Breast epithelium (tissue), 4 donors: ENCODE measurements around the gene PPM1H. TPM values are rescaled to one million over a fixed set of nuclear protein-coding genes. Genes with fewer than 3 reads are reported as not detected.

Experiments
- DNase-seq, 2 donors: peaks; one replicate each; pipeline ENCODE4 v3.0.0-alpha.2; 2019; ENCODE audit warnings: low spot score in 2 of 2
- H3K27ac ChIP-seq, 2 donors: fragments of 200-600 bp; sonication (generic) in 1 of 2; one replicate each; pipeline ENCODE4 v1.5.1; 2016 to 2019; ENCODE audit warnings: mild to moderate bottlenecking in 1 of 2
- H3K27me3 ChIP-seq, 2 donors: fragments of 200-600 bp; sonication (generic) in 1 of 2; one replicate each; pipeline versions ENCODE4 v1.5.1 to v1.6.0; 2017 to 2019; ENCODE audit warnings: control low read depth in 1 of 2, mild to moderate bottlenecking in 1 of 2
- H3K36me3 ChIP-seq: fragments of 200-600 bp; one replicate; pipeline ENCODE4 v1.5.1; 2019
- H3K4me1 ChIP-seq, 2 donors: fragments of 200-600 bp; sonication (generic); one replicate each; pipeline ENCODE4 v1.5.1; 2016 to 2019; ENCODE audit warnings: control low read depth in 1 of 2
- H3K4me3 ChIP-seq, 3 donors: fragments of 200-600 bp; sonication (generic); 1 replicate in 2 of 3; 2 replicates in 1 of 3; pipeline ENCODE4 v1.5.1; 2016 to 2019; ENCODE audit warnings: mild to moderate bottlenecking in 3 of 3, moderate library complexity in 2 of 3
- H3K9me3 ChIP-seq, 2 donors: fragments of 200-600 bp; sonication (generic) in 1 of 2; one replicate each; pipeline ENCODE4 v1.5.1; 2016 to 2019; ENCODE audit warnings: control low read depth in 1 of 2
- POLR2A ChIP-seq: fragments of 450-650 bp; IDR thresholded peaks from one replicate; pipeline ENCODE4 v1.6.1; 2016; ENCODE audit warnings: antibody characterized with exemption, mild to moderate bottlenecking, moderate library complexity
- POLR2AphosphoS5 ChIP-seq, 3 donors: sonication (generic); formaldehyde crosslinking; IDR thresholded peaks; one replicate each; pipeline ENCODE4 v1.6.1; 2017; ENCODE audit warnings: antibody characterized with exemption in 3 of 3
- intact Hi-C: fragments of 100-400 bp; cut with DNase I; formaldehyde crosslinking; loops from one replicate; pipeline ENCODE4 v1.15.1; 2023; ENCODE audit warnings: low total_unique reads
- total RNA-seq, 3 donors: library from RNA; depleted of rRNA; stranded (reverse); fragments of >200 nt; gene quantifications; one replicate each; pipeline ENCODE4 v1.1.0, GENCODE V29; 2016
- TF ChIP-seq, protein P1 (sequence below), 3 donors: fragments of 450-650 bp; IDR thresholded peaks; one replicate each; pipeline ENCODE4 v1.5.1; 2016 to 2017; ENCODE audit warnings: antibody characterized with exemption in 3 of 3, mild to moderate bottlenecking in 3 of 3, moderate library complexity in 3 of 3

The PPM1H gene
- total RNA-seq, 3 donors from 2014 or later: 2.2 to 15.4 (median 13.5) TPM

DNA sequence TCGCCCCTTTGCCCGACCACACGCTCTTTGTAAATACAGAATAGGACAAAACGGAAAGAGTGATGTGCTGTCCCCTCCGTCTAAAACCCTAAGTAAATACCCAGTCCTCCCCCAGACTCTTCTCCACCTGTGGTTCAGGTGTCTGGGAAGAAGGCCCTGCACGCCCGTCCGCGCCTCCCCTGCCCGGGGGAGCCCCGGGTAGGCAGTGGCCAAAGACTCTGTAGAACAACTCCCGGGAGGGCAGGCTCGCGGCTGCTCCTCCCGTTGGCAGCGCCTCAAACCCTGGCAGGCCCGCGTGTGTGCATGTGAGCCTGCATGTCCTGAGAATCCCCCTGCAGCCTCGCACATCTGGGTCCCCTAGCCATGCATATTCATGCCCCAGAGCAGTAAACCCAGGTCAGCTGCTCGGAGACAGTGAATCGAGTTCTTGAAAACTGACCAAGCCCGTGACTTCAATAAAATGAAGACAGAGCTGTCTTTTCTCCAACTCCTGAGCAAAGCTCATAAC, 302.5 kb downstream of the PPM1H start:
- Histone ChIP-seq H3K36me3 (no peaks in the 10 kb centered on the region), H3K9me3 (no peaks in the 10 kb centered on the region), H3K27ac (peak overlapping the region; percentile 90 to 94), H3K27me3 (no peaks in the 10 kb centered on the region), H3K4me3 (peak overlapping the region; percentile 48 to 75 (median 62)), H3K4me1 (peaks cover 0 to 9% of the 10 kb centered on the region in 2 donors)
- peak; percentile 31 to 54 for DNase-seq
- intact Hi-C loops: no loop called here
- TF ChIP-seq POLR2AphosphoS5 (IDR thresholded peaks at IDR 0.05): no peak

DNA sequence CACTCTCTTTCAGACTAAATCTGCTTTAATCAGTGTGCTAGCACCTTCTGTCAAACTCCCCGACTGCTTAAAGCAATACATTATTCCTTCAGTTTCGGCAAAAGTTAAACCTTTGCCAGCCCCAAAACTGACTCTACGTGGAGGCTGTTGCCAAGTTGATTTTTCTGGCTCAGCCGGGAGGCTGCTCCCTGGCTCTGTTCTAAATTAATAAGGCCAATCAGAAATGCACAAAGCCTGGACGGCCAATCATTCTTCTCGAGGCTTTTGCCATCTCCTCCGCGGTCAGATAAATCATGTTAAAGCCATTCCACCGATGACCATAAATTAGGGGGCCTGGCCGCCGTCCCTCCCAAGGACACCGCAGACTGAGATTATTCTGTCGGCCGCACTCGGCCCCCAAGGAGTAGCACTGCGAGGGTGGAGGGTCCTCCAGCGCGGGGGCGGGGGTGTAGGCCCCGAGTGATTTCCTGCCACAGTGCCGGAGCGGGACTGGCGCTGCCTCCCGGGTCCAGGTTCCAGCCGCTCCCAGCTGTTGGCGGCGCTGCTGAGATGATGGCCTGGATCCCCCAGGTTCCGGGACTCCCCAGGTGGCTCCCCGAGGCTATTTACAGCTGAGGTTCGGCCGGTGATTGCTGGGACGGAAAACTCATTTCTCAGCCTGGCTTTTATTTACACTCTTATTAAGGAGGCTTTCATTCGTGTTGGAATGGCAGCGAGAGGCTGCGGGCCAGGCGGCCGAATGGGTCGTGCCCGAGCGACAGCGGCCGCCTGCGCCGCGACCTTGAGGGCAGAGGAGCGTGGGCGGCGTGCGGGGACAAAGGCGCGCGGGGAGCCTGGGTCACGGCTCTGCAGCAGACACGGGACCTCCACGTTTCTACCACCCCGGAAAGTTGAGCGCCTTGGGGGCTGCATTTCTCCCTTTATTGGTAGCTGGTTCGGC, 303.2 kb downstream of the PPM1H start:
- no peaks in the 10 kb centered on the region for H3K9me3 ChIP-seq
- peak overlapping the region; percentile 90 to 94 for H3K27ac ChIP-seq
- no peaks in the 10 kb centered on the region for H3K27me3 ChIP-seq
- intact Hi-C loops: no loop called here
- H3K36me3 ChIP-seq: no peaks in the 10 kb centered on the region
- peak; percentile 69 to 74 for DNase-seq
- peaks cover 0 to 9% of the 10 kb centered on the region in 2 donors for H3K4me1 ChIP-seq
- peak; percentile 43 to 67 (median 45) for TF ChIP-seq POLR2AphosphoS5 (IDR thresholded peaks at IDR 0.05)
- TF ChIP-seq, protein P1, sequence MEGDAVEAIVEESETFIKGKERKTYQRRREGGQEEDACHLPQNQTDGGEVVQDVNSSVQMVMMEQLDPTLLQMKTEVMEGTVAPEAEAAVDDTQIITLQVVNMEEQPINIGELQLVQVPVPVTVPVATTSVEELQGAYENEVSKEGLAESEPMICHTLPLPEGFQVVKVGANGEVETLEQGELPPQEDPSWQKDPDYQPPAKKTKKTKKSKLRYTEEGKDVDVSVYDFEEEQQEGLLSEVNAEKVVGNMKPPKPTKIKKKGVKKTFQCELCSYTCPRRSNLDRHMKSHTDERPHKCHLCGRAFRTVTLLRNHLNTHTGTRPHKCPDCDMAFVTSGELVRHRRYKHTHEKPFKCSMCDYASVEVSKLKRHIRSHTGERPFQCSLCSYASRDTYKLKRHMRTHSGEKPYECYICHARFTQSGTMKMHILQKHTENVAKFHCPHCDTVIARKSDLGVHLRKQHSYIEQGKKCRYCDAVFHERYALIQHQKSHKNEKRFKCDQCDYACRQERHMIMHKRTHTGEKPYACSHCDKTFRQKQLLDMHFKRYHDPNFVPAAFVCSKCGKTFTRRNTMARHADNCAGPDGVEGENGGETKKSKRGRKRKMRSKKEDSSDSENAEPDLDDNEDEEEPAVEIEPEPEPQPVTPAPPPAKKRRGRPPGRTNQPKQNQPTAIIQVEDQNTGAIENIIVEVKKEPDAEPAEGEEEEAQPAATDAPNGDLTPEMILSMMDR (IDR thresholded peaks at IDR 0.05): peak in 2 of 3 donors; percentile 13 to 41
- no peak for TF ChIP-seq POLR2A
- H3K4me3 ChIP-seq: peak overlapping the region; percentile 48 to 75 (median 62)

DNA sequence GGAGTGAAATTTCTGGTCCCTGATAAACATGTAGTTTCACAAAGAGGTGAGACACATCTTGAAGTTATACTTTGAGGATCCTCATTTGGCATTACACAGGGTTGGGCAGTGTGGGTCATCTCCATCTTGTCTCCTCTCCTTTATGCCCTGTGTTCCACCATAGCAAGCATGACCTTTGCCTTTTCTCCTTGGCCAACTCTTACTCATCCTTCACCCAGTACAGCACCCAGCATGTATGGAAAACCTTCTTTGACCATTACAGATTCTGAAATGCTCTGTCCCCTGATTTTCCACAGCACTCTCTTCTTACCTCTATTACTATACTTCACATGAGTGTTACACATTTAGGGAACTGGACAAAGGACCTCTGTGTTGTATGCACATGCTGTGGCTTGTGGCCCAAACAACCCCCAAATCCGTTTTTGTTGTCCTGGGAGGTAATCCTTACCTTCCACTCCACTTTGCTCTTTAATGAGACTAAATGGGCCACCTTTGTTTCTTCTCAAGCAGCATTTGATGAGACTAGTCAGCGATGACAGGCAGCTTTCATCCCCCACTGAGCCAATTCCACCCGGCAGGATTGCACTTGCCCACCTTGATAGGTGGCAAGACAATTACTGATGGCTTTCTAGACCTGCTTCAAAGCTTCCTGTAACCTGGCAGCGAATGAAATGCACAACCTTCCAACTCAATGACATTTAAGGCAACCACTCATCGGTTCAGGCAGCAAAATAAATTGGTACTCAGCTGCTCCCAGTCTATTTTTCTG, 304.8 kb downstream of the PPM1H start:
- Histone ChIP-seq H3K36me3 (no peaks in the 10 kb centered on the region), H3K27ac (peak overlapping the region in 1 of 2 donors; percentile 1), H3K9me3 (no peaks in the 10 kb centered on the region), H3K27me3 (no peaks in the 10 kb centered on the region), H3K4me1 (peaks cover 0 to 9% of the 10 kb centered on the region in 2 donors), H3K4me3 (no peak overlapping the region)
- intact Hi-C loops: no loop called here
- no peak for DNase-seq
- TF ChIP-seq POLR2AphosphoS5 (IDR thresholded peaks at IDR 0.05) (no peak), POLR2A (no peak)
- TF ChIP-seq, protein P1 (IDR thresholded peaks at IDR 0.05): no peak

DNA sequence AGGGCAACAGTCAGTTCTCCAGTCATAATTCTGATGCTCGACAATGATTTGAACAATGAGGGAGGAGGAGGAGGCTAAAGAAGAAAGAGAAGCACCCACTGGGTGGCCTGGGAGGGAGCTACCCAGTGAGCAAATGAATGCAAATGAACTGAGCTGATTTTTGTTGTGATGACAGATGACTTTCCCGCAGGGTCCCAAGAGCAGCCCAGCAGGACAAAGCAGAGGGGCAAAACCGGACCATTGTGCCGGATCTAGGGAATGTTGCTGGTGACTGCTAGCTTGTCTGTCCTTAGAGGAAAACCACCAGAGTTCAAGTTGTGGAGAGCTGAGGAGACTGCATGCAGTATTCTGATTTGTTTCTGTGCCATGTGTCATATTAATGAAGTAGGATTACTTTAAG, 305.5 kb downstream of the PPM1H start:
- Histone ChIP-seq H3K4me1 (peaks cover 0 to 9% of the 10 kb centered on the region in 2 donors), H3K36me3 (no peaks in the 10 kb centered on the region), H3K4me3 (no peak overlapping the region), H3K27ac (no peak overlapping the region), H3K27me3 (no peaks in the 10 kb centered on the region), H3K9me3 (no peaks in the 10 kb centered on the region)
- no peak for TF ChIP-seq POLR2A
- no peak for TF ChIP-seq POLR2AphosphoS5 (IDR thresholded peaks at IDR 0.05)
- TF ChIP-seq, protein P1 (IDR thresholded peaks at IDR 0.05): no peak
- DNase-seq: no peak
- intact Hi-C loops: no loop called here

DNA sequence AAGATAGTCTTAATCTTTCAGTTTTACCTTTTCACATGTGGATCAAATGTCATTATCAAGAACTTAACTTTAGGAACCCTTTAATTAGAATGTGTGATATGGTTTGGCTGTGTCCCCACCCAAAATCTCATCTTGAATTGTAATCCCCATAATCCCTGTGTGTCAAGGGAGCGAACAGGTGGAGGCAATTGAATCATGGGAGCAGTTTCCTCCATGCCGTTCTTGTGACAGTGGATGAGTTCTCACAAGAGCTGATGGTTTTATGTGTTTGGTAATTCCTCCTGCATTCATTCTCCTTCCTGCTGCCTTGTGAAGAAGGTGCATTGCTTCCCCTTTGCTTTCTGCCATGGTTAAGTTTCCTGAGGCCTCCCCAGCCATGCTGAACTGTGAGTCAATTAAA, 307.8 kb downstream of the PPM1H start:
- intact Hi-C loops: no loop called here
- no peaks in the 10 kb centered on the region for H3K27me3 ChIP-seq
- no peak overlapping the region for H3K27ac ChIP-seq
- DNase-seq: no peak
- TF ChIP-seq, protein P1 (IDR thresholded peaks at IDR 0.05): no peak
- TF ChIP-seq POLR2A (no peak), POLR2AphosphoS5 (IDR thresholded peaks at IDR 0.05) (no peak)
- H3K4me1 ChIP-seq: no peaks in the 10 kb centered on the region
- no peak overlapping the region for H3K4me3 ChIP-seq
- H3K36me3 ChIP-seq: no peaks in the 10 kb centered on the region
- H3K9me3 ChIP-seq: no peaks in the 10 kb centered on the region
